ENCODE data around the gene ATP5PF. TPM values are rescaled to one million over a fixed set of nuclear protein-coding genes. Genes with fewer than 3 reads are reported as not detected.
"Not testable (repeated sequence)": the region's sequence is repeated elsewhere in the genome, so short reads cannot be mapped to it uniquely, and the experiment has no call there.

The ATP5PF gene
- total RNA-seq, 1 donor from 2014 or later = 144 TPM

DNA sequence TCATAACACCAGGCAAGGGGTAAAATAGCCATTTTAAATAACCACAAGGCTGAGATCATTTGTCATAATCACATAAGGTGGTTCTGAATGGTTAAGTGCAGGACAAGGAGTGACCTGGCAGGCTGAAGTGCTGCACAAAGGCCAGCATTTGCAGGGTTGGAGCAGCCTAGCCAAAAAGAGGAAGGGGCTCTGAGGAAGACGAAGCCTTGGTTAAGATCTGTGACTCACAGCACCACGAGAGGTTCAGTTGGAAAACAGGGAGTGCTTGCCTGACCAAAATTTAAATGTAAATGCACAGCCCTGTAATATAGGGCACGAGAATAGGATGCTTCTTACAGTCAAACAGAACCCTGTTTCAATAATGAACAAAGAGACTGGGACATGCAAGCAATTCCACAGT lies 12.1 kb downstream of the ATP5PF start:
- Mint-ChIP-seq H3K4me3 (ENCODE audit: low read depth) (no peak overlapping the region), H3K4me1 (ENCODE audit: low read depth) (no peaks in the 10 kb centered on the region), H3K9me3 (ENCODE audit: low read depth) (no peaks in the 10 kb centered on the region), H3K27ac (no peak overlapping the region), H3K36me3 (ENCODE audit: insufficient read depth) (peaks cover 15% of the 10 kb centered on the region), H3K27me3 (no peaks in the 10 kb centered on the region)
- TF ChIP-seq, protein P1, sequence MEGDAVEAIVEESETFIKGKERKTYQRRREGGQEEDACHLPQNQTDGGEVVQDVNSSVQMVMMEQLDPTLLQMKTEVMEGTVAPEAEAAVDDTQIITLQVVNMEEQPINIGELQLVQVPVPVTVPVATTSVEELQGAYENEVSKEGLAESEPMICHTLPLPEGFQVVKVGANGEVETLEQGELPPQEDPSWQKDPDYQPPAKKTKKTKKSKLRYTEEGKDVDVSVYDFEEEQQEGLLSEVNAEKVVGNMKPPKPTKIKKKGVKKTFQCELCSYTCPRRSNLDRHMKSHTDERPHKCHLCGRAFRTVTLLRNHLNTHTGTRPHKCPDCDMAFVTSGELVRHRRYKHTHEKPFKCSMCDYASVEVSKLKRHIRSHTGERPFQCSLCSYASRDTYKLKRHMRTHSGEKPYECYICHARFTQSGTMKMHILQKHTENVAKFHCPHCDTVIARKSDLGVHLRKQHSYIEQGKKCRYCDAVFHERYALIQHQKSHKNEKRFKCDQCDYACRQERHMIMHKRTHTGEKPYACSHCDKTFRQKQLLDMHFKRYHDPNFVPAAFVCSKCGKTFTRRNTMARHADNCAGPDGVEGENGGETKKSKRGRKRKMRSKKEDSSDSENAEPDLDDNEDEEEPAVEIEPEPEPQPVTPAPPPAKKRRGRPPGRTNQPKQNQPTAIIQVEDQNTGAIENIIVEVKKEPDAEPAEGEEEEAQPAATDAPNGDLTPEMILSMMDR (IDR thresholded peaks at IDR 0.05; ENCODE audit: unreplicated experiment) = no peak
- DNase-seq (ENCODE audit: low spot score, unreplicated experiment) = no peak

DNA sequence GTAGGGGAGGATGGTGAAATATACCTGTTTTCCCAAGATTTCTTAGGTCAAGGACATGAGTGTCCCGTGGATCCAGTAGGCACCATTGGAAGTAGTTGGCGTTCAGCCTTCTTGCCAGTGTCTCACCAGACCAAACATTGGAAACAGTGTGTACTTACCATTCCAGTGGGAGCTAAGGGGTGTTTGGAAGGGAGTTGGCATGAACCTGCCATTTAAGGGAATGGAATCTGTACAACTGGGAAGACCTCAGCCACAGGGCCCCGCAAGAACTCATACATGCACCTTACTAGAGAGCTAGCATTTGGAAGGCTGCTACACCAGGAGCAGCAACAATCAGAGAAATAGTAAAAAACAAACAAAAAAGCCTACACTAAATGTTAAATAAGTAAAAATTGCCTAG lies 12.7 kb downstream of the ATP5PF start:
- H3K9me3 Mint-ChIP-seq (ENCODE audit: low read depth) = no peaks in the 10 kb centered on the region
- DNase-seq (ENCODE audit: low spot score, unreplicated experiment) = no peak
- peaks cover 15% of the 10 kb centered on the region for H3K36me3 Mint-ChIP-seq (ENCODE audit: insufficient read depth)
- no peaks in the 10 kb centered on the region for H3K4me1 Mint-ChIP-seq (ENCODE audit: low read depth)
- no peak overlapping the region for H3K4me3 Mint-ChIP-seq (ENCODE audit: low read depth)
- H3K27me3 Mint-ChIP-seq = no peaks in the 10 kb centered on the region
- TF ChIP-seq, protein P1 (IDR thresholded peaks at IDR 0.05; ENCODE audit: unreplicated experiment) = no peak
- H3K27ac Mint-ChIP-seq = no peak overlapping the region

DNA sequence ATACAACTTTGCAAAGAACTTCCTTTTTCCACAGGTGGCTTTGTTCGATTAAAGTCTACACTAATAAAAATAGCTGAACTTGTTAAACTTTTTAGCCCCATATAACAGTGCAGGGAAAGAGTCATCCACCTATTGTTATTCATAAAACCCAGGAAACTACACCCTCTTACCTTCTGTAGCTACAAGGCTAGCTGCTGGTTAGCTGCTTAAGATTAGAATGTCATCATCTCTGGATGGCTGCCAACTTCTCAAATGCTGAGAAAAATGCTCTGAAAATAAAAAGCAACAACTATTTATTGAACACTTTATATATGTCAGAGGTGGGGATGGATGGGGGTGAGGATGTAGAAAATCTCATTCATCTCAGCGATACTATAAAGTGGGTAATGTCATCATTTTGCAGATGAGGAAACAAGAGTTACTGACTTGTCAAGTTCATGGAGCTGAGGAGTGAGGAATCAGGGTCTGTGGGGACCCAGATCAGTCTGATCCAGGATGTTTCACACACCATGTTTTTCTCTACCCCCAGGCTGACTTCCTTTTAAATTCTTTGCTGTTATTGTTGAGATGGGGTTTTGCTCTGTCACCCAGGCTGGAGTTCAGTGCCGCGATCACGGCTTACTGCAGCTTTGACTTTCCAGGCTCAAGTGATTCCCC lies 17.1 kb downstream of the ATP5PF start:
- H3K27ac Mint-ChIP-seq = no peak overlapping the region
- H3K36me3 Mint-ChIP-seq (ENCODE audit: insufficient read depth) = peaks cover 2% of the 10 kb centered on the region
- H3K4me1 Mint-ChIP-seq (ENCODE audit: low read depth) = no peaks in the 10 kb centered on the region
- TF ChIP-seq, protein P1 (IDR thresholded peaks at IDR 0.05; ENCODE audit: unreplicated experiment) = no peak
- no peak overlapping the region for H3K4me3 Mint-ChIP-seq (ENCODE audit: low read depth)
- no peak for DNase-seq (ENCODE audit: low spot score, unreplicated experiment)
- H3K27me3 Mint-ChIP-seq = no peaks in the 10 kb centered on the region
- no peaks in the 10 kb centered on the region for H3K9me3 Mint-ChIP-seq (ENCODE audit: low read depth)

DNA sequence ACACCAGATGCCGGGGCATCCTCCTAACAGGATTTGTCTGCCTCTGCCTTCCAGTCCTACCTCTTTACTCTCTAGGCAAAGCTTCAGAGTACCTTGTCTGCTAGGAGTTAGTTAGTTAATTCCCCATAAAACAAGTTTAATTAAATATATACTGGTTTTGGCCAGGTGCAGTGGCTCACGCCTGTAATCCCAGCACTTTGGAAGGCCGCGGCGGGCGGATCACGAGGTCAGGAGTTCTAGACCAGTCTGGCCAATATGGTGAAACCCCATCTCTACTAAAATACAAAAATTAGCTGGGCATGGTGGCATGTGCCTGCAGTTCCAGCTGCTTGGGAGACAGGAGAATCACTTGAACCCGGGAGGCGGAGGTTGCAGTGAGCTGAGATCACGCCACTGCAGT lies 20.6 kb downstream of the ATP5PF start:
- not testable (repeated sequence) for DNase-seq (ENCODE audit: low spot score, unreplicated experiment); H3K36me3 Mint-ChIP-seq (ENCODE audit: insufficient read depth); H3K4me3 Mint-ChIP-seq (ENCODE audit: low read depth); H3K9me3 Mint-ChIP-seq (ENCODE audit: low read depth); H3K4me1 Mint-ChIP-seq (ENCODE audit: low read depth); H3K27me3 Mint-ChIP-seq
- H3K27ac Mint-ChIP-seq = peak overlapping the region; percentile 55

DNA sequence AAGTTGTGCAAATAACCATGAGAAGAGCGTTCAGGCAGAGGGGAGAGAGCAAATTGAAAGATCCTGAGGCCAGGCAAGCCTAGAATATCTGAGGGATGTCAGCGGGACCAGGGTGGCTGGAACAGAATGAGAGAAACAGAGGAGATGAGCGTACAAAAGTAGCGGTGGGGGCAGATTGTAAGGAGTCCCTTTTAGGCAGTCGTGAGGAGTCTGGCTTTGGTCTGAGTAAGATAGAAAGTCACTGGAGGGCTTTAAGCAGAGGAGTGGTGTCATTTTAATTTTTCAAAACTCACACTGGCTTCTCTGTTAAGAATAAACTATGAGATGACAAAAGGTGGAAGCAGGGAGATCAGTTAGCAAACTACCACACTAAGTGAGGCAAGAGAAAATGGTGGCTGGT lies 24.2 kb downstream of the ATP5PF start:
- H3K4me1 Mint-ChIP-seq (ENCODE audit: low read depth) = no peaks in the 10 kb centered on the region

More for the DNA sequence above, 24.2 kb downstream of the ATP5PF start:
- Mint-ChIP-seq H3K4me3 (ENCODE audit: low read depth) (no peak overlapping the region), H3K36me3 (ENCODE audit: insufficient read depth) (no peaks in the 10 kb centered on the region), H3K9me3 (ENCODE audit: low read depth) (no peaks in the 10 kb centered on the region), H3K27ac (peak overlapping the region; percentile 43), H3K27me3 (no peaks in the 10 kb centered on the region)
- TF ChIP-seq, protein P1 (IDR thresholded peaks at IDR 0.05; ENCODE audit: unreplicated experiment) = no peak
- no peak for DNase-seq (ENCODE audit: low spot score, unreplicated experiment)

All from progenitor cell of endocrine pancreas (in vitro differentiated cells).